Lung (tissue), 12 donors: Measurements from ENCODE around the gene SOX18. TPM values are rescaled to one million over a fixed set of nuclear protein-coding genes. Genes with fewer than 3 reads are reported as not detected.

Experiments
- ATAC-seq: fragments of 200-7000 bp; cut with Tn5 transposase; one replicate; pipeline ENCODE4 v1.9.1; 2020; ENCODE audit warnings: moderate number of reproducible peaks; ENCODE audit not compliant: insufficient read depth, low FRiP score
- DNase-seq, 3 donors: peaks; one replicate each; pipeline ENCODE4 v3.0.0-alpha.2; 2013 to 2017
- H3K27ac ChIP-seq, 2 donors: one replicate each; pipeline ENCODE4 v1.5.1; 2013; ENCODE audit warnings: mild to moderate bottlenecking in 2 of 2, moderate library complexity in 2 of 2, control low read depth in 1 of 2, inconsistent platforms in 1 of 2, low read depth in 1 of 2, low read length in 1 of 2
- H3K27me3 ChIP-seq, 3 donors: one replicate each; pipeline ENCODE4 v1.5.1; 2013; ENCODE audit warnings: low read length in 2 of 3; ENCODE audit not compliant: control insufficient read depth in 3 of 3, insufficient read depth in 3 of 3
- H3K36me3 ChIP-seq, 4 donors: one replicate each; pipeline ENCODE4 v1.5.1; 2013; ENCODE audit warnings: low read length in 4 of 4, mild to moderate bottlenecking in 1 of 4, moderate library complexity in 1 of 4; ENCODE audit not compliant: control insufficient read depth in 4 of 4, insufficient read depth in 4 of 4
- H3K4me1 ChIP-seq, 5 donors: one replicate each; pipeline ENCODE4 v1.5.1; 2013; ENCODE audit warnings: low read length in 5 of 5, mild to moderate bottlenecking in 2 of 5, moderate library complexity in 1 of 5; ENCODE audit not compliant: control insufficient read depth in 5 of 5, insufficient read depth in 5 of 5
- H3K4me3 ChIP-seq: one replicate; pipeline ENCODE4 v1.5.1; 2013; ENCODE audit warnings: mild to moderate bottlenecking, control low read depth, moderate library complexity
- H3K9ac ChIP-seq, 2 donors: one replicate each; pipeline ENCODE4 v1.5.1; 2013; ENCODE audit warnings: low read length in 2 of 2, control low read depth in 1 of 2; ENCODE audit not compliant: insufficient read depth in 1 of 2
- H3K9me3 ChIP-seq, 4 donors: one replicate each; pipeline ENCODE4 v1.5.1; 2013; ENCODE audit warnings: low read length in 3 of 4, mild to moderate bottlenecking in 1 of 4, moderate library complexity in 1 of 4; ENCODE audit not compliant: control insufficient read depth in 4 of 4, insufficient read depth in 3 of 4
- WGBS, 2 donors: extraction: QIAGEN DNeasy Blood & Tissue Kit; methylation state at CpG; one replicate each; pipeline ENCODE4 v1.1.7; 2013; 5-methylcytosine and 5-hydroxymethylcytosine counted together
- polyA plus RNA-seq, 2 donors: library from polyadenylated mRNA; stranded (reverse); fragments of 200-250 nt; gene quantifications; one replicate each; pipeline ENCODE4 v1.2.1, GENCODE V29; 2013
- total RNA-seq, 2 donors: library from RNA; depleted of rRNA in 1 of 2; stranded (reverse); fragments of >200 nt in 1 of 2; gene quantifications; one replicate each; pipeline ENCODE4 v1.2.1, GENCODE V29; 2014 to 2021
- TF ChIP-seq, protein P1 (sequence below): IDR thresholded peaks from 2 replicates; pipeline ENCODE4 v1.5.1; 2012; ENCODE audit warnings: mild to moderate bottlenecking; ENCODE audit errors: control extremely low read depth, extremely low read depth
- donor health status: control.
- donor health status: control.
- donor health status: Bipolar disorder and iron deficiency.
- donor health status: healthy.
- donor health status: DM: yes; HTN: yes; CAD: no.

Gene SOX18
- total and polyA plus RNA-seq, 4 donors, result 12.1 to 52.2 (median 29.3) TPM

DNA sequence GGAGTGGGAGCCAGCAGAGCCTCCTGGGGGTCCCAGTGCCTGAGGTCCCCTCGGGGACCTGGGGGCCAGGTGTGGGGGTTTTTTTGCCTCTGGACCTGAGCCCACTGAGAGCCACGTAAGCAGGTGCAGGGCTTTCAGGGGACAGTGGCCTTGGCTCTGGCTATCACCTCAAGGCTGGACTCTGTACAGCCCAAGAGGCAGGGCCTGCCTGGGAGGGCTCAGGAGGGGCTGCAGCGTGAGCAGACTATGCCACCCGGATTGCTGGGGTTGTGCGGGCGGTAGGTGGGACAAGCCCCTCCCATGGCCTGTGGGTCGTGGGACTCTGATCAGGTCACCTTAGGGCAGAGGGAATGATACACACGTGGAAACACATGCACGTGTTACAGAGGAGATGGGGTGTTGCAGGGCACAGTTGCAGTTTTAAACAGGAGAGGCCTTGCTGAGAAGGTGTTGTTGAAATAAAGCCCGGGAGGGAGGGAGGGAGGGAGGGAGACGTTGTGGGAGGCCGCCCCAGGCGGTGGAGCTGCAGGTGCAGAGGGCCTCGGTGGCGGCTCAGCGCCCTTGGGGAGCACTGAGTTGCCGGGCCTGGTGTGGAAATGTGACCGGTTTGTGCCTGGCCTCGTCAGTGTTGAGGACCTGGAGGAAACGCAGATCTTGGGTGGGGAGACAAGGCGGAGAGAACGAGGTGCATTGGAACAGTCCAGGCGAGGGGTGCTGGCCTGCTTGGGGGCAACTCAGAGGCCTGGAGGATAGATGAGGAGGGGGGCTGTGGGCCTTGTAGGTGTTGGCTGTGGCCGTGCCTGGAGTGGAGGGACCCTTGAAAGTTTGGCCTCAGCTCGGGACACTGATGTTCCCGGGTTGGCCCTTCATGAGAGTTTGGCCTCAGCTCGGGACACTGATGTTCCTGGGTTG lies 15.9 kb upstream of the SOX18 start:
- Histone ChIP-seq H3K9me3 (no peaks in the 10 kb centered on the region), H3K27ac (no peak overlapping the region), H3K4me1 (peaks cover 7 to 22% (median 8%) of the 10 kb centered on the region in 5 donors), H3K4me3 (no peak overlapping the region), H3K9ac (no peak overlapping the region), H3K27me3 (no peaks in the 10 kb centered on the region), H3K36me3 (peaks cover 0 to 6% (median 1%) of the 10 kb centered on the region in 4 donors)
- WGBS, 2 donors, result 46 to 48% methylated on average over 26 to 27 of the region's 27 CpGs
- no peak for ATAC-seq
- TF ChIP-seq, protein P1, sequence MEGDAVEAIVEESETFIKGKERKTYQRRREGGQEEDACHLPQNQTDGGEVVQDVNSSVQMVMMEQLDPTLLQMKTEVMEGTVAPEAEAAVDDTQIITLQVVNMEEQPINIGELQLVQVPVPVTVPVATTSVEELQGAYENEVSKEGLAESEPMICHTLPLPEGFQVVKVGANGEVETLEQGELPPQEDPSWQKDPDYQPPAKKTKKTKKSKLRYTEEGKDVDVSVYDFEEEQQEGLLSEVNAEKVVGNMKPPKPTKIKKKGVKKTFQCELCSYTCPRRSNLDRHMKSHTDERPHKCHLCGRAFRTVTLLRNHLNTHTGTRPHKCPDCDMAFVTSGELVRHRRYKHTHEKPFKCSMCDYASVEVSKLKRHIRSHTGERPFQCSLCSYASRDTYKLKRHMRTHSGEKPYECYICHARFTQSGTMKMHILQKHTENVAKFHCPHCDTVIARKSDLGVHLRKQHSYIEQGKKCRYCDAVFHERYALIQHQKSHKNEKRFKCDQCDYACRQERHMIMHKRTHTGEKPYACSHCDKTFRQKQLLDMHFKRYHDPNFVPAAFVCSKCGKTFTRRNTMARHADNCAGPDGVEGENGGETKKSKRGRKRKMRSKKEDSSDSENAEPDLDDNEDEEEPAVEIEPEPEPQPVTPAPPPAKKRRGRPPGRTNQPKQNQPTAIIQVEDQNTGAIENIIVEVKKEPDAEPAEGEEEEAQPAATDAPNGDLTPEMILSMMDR, result no peak
- no peak for DNase-seq

DNA sequence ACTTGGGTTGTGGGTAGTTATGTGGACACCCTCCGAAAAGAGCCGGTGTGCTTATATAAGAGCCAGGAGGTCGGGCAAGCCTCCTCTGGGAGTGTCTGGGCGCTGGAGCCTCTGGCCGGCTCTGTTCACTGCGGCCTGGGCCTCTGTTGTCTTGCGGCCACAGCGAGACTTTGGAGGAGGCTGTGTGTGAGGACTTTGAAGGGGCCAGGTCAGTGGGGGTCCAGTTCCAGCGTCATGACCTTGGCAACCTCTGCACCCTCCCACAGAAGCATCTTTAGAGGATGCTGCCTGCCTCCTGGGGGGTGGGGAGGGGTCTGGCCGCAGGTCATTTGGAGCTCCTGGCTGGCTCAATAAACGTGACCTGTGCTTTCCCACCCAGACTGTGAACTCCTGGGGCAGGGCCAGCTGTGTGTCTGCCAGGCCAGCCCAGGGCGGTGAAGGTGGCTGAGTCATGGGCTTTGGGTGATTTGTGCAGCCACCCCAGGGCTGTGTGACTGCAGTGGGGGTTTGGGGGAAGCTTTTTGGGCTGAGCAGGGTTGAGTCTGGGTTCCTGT lies 14.8 kb upstream of the SOX18 start:
- peaks cover 7 to 17% (median 8%) of the 10 kb centered on the region in 5 donors for H3K4me1 ChIP-seq
- H3K9me3 ChIP-seq, result no peaks in the 10 kb centered on the region
- H3K36me3 ChIP-seq, result peaks cover 0 to under 1% (median 0%) of the 10 kb centered on the region in 4 donors
- no peak for DNase-seq
- no peak overlapping the region for H3K4me3 ChIP-seq
- 39 to 60% methylated on average over 12 of the region's 12 CpGs for WGBS, 2 donors
- H3K27me3 ChIP-seq, result no peaks in the 10 kb centered on the region
- peak overlapping the region in 1 of 2 donors; percentile 25 for H3K9ac ChIP-seq
- peak overlapping the region in 1 of 2 donors; percentile 68 for H3K27ac ChIP-seq
- TF ChIP-seq, protein P1, result no peak
- no peak for ATAC-seq

DNA sequence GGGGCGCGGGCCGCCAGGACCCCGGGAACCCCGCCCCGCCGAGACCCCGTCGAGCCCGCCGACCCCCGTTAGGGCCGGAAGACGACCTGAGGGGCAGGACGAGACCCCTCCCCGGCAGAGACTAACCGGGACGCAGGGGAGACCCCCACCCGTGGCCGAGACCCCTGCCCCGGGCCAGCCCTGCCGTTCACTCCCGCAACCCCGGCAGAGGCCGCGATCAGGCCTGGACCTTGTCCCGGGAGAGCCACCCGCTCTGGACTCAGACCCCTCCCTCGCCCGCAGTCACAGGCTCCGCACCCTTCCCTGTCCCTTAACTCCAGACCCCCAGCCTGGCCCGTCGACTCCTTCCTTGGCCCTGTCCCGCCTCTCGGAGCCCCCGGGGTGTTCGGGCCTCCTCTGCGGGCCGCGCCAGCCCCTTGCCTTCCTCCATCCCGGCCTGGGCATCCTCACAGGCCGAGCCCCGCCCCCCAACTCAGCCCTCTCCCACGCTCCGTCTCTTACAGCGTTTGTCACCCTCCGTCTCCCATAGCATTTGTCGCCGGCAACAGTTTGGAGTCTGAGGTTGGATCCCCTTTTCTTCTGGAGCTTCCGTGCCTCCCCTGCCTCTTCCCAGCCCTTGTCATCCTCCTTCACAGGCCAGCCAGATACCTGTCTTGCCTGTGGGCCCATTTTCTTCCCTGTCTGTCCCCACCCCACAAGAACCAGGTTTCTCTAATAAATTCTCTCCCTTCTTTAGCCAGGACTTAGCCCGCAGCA lies 14.1 kb upstream of the SOX18 start:
- peak overlapping the region; percentile 21 to 68 for H3K27ac ChIP-seq
- peak overlapping the region; percentile 72 for H3K4me3 ChIP-seq
- peak overlapping the region; percentile 25 to 55 for H3K9ac ChIP-seq
- H3K27me3 ChIP-seq, result no peaks in the 10 kb centered on the region
- peaks cover 7 to 17% (median 9%) of the 10 kb centered on the region in 5 donors for H3K4me1 ChIP-seq
- DNase-seq (no peak), ATAC-seq (no peak)
- 2% methylated on average over 45 to 51 of the region's 51 CpGs for WGBS, 2 donors
- no peaks in the 10 kb centered on the region for H3K9me3 ChIP-seq
- no peaks in the 10 kb centered on the region for H3K36me3 ChIP-seq
- TF ChIP-seq, protein P1, result no peak
